ENCODE measurements around the gene RAB44. TPM values are rescaled to one million over a fixed set of nuclear protein-coding genes. Genes with fewer than 3 reads are reported as not detected.
A peak's percentile ranks its signal among the peaks of the same experiment; 100 is the strongest.

RAB44 gene
- total and polyA plus RNA-seq, 2 of the 13 experiments (the other 11 are each of a cell fraction or from before 2014, with no cell fraction given), result not detected

DNA sequence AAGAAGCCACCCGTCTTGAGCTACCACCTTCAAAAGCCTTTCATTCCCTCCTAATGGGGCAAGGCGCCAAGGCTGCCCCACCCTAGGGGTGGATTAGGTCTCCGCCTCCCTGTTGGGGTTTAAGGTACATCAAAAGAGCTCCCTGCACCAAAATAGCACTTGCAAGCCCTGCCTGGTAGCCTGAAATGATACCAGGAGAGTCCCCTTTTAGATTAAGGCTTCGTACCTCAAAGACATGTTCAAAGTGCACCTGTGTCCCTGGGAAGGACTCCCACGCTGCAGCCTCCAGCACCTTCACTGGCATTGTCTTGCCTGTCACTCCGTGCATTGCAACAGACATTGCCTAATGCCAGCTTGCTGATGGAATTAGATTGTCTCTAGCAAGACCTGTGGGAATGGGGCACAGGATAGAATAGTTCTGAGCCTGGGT, 34.8 kb upstream of the RAB44 start (continued):
- TF ChIP-seq, protein P1, sequence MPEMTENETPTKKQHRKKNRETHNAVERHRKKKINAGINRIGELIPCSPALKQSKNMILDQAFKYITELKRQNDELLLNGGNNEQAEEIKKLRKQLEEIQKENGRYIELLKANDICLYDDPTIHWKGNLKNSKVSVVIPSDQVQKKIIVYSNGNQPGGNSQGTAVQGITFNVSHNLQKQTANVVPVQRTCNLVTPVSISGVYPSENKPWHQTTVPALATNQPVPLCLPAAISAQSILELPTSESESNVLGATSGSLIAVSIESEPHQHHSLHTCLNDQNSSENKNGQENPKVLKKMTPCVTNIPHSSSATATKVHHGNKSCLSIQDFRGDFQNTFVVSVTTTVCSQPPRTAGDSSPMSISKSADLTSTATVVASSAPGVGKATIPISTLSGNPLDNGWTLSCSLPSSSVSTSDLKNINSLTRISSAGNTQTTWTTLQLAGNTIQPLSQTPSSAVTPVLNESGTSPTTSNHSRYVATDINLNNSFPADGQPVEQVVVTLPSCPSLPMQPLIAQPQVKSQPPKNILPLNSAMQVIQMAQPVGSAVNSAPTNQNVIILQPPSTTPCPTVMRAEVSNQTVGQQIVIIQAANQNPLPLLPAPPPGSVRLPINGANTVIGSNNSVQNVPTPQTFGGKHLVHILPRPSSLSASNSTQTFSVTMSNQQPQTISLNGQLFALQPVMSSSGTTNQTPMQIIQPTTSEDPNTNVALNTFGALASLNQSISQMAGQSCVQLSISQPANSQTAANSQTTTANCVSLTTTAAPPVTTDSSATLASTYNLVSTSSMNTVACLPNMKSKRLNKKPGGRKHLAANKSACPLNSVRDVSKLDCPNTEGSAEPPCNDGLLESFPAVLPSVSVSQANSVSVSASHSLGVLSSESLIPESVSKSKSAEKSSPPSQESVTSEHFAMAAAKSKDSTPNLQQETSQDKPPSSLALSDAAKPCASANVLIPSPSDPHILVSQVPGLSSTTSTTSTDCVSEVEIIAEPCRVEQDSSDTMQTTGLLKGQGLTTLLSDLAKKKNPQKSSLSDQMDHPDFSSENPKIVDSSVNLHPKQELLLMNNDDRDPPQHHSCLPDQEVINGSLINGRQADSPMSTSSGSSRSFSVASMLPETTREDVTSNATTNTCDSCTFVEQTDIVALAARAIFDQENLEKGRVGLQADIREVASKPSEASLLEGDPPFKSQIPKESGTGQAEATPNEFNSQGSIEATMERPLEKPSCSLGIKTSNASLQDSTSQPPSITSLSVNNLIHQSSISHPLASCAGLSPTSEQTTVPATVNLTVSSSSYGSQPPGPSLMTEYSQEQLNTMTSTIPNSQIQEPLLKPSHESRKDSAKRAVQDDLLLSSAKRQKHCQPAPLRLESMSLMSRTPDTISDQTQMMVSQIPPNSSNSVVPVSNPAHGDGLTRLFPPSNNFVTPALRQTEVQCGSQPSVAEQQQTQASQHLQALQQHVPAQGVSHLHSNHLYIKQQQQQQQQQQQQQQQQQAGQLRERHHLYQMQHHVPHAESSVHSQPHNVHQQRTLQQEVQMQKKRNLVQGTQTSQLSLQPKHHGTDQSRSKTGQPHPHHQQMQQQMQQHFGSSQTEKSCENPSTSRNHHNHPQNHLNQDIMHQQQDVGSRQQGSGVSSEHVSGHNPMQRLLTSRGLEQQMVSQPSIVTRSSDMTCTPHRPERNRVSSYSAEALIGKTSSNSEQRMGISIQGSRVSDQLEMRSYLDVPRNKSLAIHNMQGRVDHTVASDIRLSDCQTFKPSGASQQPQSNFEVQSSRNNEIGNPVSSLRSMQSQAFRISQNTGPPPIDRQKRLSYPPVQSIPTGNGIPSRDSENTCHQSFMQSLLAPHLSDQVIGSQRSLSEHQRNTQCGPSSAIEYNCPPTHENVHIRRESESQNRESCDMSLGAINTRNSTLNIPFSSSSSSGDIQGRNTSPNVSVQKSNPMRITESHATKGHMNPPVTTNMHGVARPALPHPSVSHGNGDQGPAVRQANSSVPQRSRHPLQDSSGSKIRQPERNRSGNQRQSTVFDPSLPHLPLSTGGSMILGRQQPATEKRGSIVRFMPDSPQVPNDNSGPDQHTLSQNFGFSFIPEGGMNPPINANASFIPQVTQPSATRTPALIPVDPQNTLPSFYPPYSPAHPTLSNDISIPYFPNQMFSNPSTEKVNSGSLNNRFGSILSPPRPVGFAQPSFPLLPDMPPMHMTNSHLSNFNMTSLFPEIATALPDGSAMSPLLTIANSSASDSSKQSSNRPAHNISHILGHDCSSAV (CRISPR knock-in tag; IDR thresholded peaks at IDR 0.05; ENCODE audit: borderline replicate concordance), result no peak
- TF ChIP-seq SOX13 (IDR thresholded peaks at IDR 0.05) (no peak), SOX13 (CRISPR knock-in tag; conservative IDR thresholded peaks at IDR 0.05 in 1 of 2, IDR thresholded peaks at IDR 0.05 in 1 of 2) (peak in 1 of 2 experiments; percentile 81; a peak in 2 of 4 replicates), ZNF34 (CRISPR knock-in tag; IDR thresholded peaks at IDR 0.05; ENCODE audit: borderline replicate concordance) (no peak), ZNF781 (CRISPR knock-in tag; IDR thresholded peaks at IDR 0.05; ENCODE audit: borderline replicate concordance, not compliant biosample characterization) (no peak), SIX1 (CRISPR knock-in tag; IDR thresholded peaks at IDR 0.05; ENCODE audit: borderline replicate concordance) (no peak), ZNF788 (CRISPR knock-in tag; IDR thresholded peaks at IDR 0.05; ENCODE audit: borderline replicate concordance) (0 out of 2 replicates have a peak, but pooled peaks have one; percentile 4), EP300 (IDR thresholded peaks at IDR 0.05; ENCODE audit: low read depth in 2 of 2, low read length in 2 of 2) (peak in 1 of 2 experiments; percentile 43; a peak in 1 of 4 replicates), EP300 (CRISPR knock-in tag; IDR thresholded peaks at IDR 0.05; ENCODE audit: borderline replicate concordance) (no peak), HDAC2 (CRISPR knock-in tag; IDR thresholded peaks at IDR 0.05) (peak; percentile 35; the same call in 1 of the 2 replicates), HNF4A (CRISPR knock-in tag; IDR thresholded peaks at IDR 0.05) (peak; percentile 44), ELF3 (CRISPR knock-in tag; IDR thresholded peaks at IDR 0.05) (0 out of 2 replicates have a peak, but pooled peaks have one; percentile 13), SALL1 (CRISPR knock-in tag; IDR thresholded peaks at IDR 0.05) (peak; percentile 16; the same call in 1 of the 2 replicates), ZNF101 (CRISPR knock-in tag; IDR thresholded peaks at IDR 0.05; ENCODE audit: borderline replicate concordance, low read depth) (no peak)
- TF ChIP-seq, protein P2, sequence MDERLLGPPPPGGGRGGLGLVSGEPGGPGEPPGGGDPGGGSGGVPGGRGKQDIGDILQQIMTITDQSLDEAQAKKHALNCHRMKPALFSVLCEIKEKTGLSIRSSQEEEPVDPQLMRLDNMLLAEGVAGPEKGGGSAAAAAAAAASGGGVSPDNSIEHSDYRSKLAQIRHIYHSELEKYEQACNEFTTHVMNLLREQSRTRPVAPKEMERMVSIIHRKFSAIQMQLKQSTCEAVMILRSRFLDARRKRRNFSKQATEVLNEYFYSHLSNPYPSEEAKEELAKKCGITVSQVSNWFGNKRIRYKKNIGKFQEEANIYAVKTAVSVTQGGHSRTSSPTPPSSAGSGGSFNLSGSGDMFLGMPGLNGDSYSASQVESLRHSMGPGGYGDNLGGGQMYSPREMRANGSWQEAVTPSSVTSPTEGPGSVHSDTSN (CRISPR knock-in tag; IDR thresholded peaks at IDR 0.05), result peak; percentile 60; the same call in 1 of the 2 replicates
- TF ChIP-seq, protein P3, sequence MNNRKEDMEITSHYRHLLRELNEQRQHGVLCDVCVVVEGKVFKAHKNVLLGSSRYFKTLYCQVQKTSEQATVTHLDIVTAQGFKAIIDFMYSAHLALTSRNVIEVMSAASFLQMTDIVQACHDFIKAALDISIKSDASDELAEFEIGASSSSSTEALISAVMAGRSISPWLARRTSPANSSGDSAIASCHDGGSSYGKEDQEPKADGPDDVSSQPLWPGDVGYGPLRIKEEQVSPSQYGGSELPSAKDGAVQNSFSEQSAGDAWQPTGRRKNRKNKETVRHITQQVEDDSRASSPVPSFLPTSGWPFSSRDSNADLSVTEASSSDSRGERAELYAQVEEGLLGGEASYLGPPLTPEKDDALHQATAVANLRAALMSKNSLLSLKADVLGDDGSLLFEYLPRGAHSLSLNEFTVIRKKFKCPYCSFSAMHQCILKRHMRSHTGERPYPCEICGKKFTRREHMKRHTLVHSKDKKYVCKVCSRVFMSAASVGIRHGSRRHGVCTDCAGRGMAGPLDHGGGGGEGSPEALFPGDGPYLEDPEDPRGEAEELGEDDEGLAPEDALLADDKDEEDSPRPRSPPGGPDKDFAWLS (CRISPR knock-in tag; IDR thresholded peaks at IDR 0.05; ENCODE audit: borderline replicate concordance), result no peak
